Adrenal gland (tissue), 12 donors: Measurements from ENCODE around the gene FGD5. TPM values are rescaled to one million over a fixed set of nuclear protein-coding genes. Genes with fewer than 3 reads are reported as not detected.

ENCODE experiments used
- DNase-seq, 7 donors: peaks; one replicate each; pipeline ENCODE4 v3.0.0-alpha.2; 2019 to 2020
- H3K27ac ChIP-seq, 5 donors: fragments of 200-600 bp; sonication (generic) in 4 of 5; 1 replicate in 3 of 5; 2 replicates in 2 of 5; pipeline versions ENCODE4 v1.5.1 to v1.8.0; 2016 to 2020; ENCODE audit warnings: mild to moderate bottlenecking in 1 of 5
- H3K27me3 ChIP-seq: fragments of 200-600 bp; 2 replicates; pipeline ENCODE4 v1.8.0; 2021
- H3K36me3 ChIP-seq, 2 donors: fragments of 200-600 bp; replicated peaks in 1 of 2; 1 replicate in 1 of 2; 2 replicates in 1 of 2; pipeline versions ENCODE4 v1.5.1 to v1.8.0; 2018 to 2022
- H3K4me1 ChIP-seq, 2 donors: fragments of 200-600 bp; replicated peaks in 1 of 2; 1 replicate in 1 of 2; 2 replicates in 1 of 2; pipeline versions ENCODE4 v1.5.1 to v1.8.0; 2018 to 2021
- H3K4me3 ChIP-seq, 4 donors: fragments of 200-600 bp; sonication (generic) in 3 of 4; one replicate each; pipeline ENCODE4 v1.5.1; 2016 to 2018
- H3K9me3 ChIP-seq, 3 donors: fragments of 200-600 bp; sonication (generic) in 1 of 3; replicated peaks in 1 of 3; 1 replicate in 2 of 3; 2 replicates in 1 of 3; pipeline versions ENCODE4 v1.5.1 to v1.8.0; 2016 to 2021
- POLR2A ChIP-seq, 2 donors: fragments of 450-650 bp; IDR thresholded peaks; one replicate each; pipeline ENCODE4 v1.6.1; 2017; ENCODE audit warnings: antibody characterized with exemption in 2 of 2, mild to moderate bottlenecking in 2 of 2, moderate library complexity in 1 of 2
- whole genome bisulfite sequencing, 4 donors: extraction: QIAGEN DNeasy Blood & Tissue Kit in 2 of 4; methylation state at CpG; one replicate each; pipeline versions ENCODE4 v1.1.5 to v1.1.7; 2013 to 2017; 5-methylcytosine and 5-hydroxymethylcytosine counted together
- intact Hi-C, 2 donors: fragments of 100-400 bp; cut with DNase I; formaldehyde crosslinking; loops; one replicate each; pipeline versions ENCODE4 v1.14.1 to v1.15.0; 2022 to 2023
- polyA plus RNA-seq, 3 donors: library from polyadenylated mRNA; stranded (reverse); fragments of 200-250 nt in 2 of 3; fragments of 350-450 nt in 1 of 3; fragmentation: Illumina TruSeq in 1 of 3; extraction: RNeasy Lipid Tissue Mini Kit (QIAGEN cat#74804) in 1 of 3; gene quantifications; one replicate each; pipeline ENCODE4 v1.2.3, GENCODE V29; 2013 to 2014
- total RNA-seq, 9 donors: library from RNA; depleted of rRNA in 4 of 9; stranded (reverse); fragments of >200 nt in 4 of 9; fragments of 120-200 nt in 1 of 9; fragmentation: NEBNext Ultra II Directional in 1 of 9; extraction: Animal tissue kit (Norgen Biotek cat#: 25700) in 1 of 9; gene quantifications; one replicate each; pipeline versions ENCODE4 v1.1.0 to v1.2.4, GENCODE V29; 2013 to 2023
- TF ChIP-seq, protein P1 (sequence below), 6 experiments: fragments of 450-650 bp in 4 of 6; fragments of 200-600 bp in 2 of 6; sonication (generic) in 1 of 6; IDR thresholded peaks; 1 replicate in 5 of 6; 2 replicates in 1 of 6; pipeline versions ENCODE4 v1.5.1 to v1.8.0; 2016 to 2021; ENCODE audit warnings: antibody characterized with exemption in 6 of 6, mild to moderate bottlenecking in 2 of 6, moderate library complexity in 1 of 6
- donor health status: healthy with polysubstance abuse.
- donor health status: Bipolar disorder and iron deficiency.
- donor health status: DM: yes; HTN: yes; CAD: no.
- donor health status: DM: no; HTN: no; CAD: no.
- donor health status: DM: no; HTN: no; CAD: no.
- donor health status: DM: yes; HTN: yes; CAD: no.

FGD5 gene
- total and polyA plus RNA-seq, 12 donors = 4.9 to 21.4 (median 11.2) TPM

- no peak overlapping the region for H3K4me3 ChIP-seq
These were observed 75.3 kb downstream of the FGD5 start for GRCh38 chr3:14894085-14894484.

DNA sequence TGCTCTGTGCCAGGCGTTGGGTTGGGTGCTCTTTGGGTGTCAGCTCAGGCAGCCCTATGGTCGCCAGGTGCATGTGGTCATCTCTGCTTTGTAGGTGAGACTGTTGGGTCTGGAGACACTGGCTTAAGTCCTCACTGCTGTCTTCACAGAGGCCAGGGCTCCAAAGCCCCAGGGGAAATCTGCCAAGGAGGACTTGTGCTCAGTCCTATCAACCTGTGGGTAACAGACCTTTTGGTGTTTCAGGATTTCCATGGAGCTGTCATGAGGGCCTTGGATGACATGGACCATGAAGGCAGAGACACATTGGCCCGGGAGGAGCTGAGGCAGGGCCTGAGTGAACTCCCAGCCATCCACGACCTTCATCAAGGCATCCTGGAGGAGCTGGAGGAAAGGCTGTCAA is 78.5 kb downstream of the FGD5 start:
- Histone ChIP-seq H3K27me3 (no peaks in the 10 kb centered on the region), H3K36me3 (peaks cover 0 to 8% of the 10 kb centered on the region in 2 donors), H3K9me3 (no peaks in the 10 kb centered on the region), H3K4me3 (no peak overlapping the region), H3K27ac (no peak overlapping the region), H3K4me1 (no peaks in the 10 kb centered on the region)
- WGBS, 4 donors = 54 to 69% (median 62%) methylated on average over 4 of the region's 4 CpGs
- DNase-seq = no peak
- intact Hi-C loops = no loop called here
- TF ChIP-seq, protein P1, sequence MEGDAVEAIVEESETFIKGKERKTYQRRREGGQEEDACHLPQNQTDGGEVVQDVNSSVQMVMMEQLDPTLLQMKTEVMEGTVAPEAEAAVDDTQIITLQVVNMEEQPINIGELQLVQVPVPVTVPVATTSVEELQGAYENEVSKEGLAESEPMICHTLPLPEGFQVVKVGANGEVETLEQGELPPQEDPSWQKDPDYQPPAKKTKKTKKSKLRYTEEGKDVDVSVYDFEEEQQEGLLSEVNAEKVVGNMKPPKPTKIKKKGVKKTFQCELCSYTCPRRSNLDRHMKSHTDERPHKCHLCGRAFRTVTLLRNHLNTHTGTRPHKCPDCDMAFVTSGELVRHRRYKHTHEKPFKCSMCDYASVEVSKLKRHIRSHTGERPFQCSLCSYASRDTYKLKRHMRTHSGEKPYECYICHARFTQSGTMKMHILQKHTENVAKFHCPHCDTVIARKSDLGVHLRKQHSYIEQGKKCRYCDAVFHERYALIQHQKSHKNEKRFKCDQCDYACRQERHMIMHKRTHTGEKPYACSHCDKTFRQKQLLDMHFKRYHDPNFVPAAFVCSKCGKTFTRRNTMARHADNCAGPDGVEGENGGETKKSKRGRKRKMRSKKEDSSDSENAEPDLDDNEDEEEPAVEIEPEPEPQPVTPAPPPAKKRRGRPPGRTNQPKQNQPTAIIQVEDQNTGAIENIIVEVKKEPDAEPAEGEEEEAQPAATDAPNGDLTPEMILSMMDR (IDR thresholded peaks at IDR 0.05) = no peak
- no peak for TF ChIP-seq POLR2A (IDR thresholded peaks at IDR 0.05)

More at GRCh38 chr3:14894085-14894484, 75.3 kb downstream of the FGD5 start:
- no peaks in the 10 kb centered on the region for H3K27me3 ChIP-seq
- intact Hi-C loops = no loop called here
- H3K4me1 ChIP-seq = no peaks in the 10 kb centered on the region
- no peak overlapping the region for H3K27ac ChIP-seq
- 80 to 89% (median 86%) methylated on average over 2 of the region's 2 CpGs for WGBS, 4 donors
- no peaks in the 10 kb centered on the region for H3K36me3 ChIP-seq
- TF ChIP-seq, protein P1 (IDR thresholded peaks at IDR 0.05) = no peak
- no peak for TF ChIP-seq POLR2A (IDR thresholded peaks at IDR 0.05)
- H3K9me3 ChIP-seq = no peaks in the 10 kb centered on the region
- no peak for DNase-seq

DNA sequence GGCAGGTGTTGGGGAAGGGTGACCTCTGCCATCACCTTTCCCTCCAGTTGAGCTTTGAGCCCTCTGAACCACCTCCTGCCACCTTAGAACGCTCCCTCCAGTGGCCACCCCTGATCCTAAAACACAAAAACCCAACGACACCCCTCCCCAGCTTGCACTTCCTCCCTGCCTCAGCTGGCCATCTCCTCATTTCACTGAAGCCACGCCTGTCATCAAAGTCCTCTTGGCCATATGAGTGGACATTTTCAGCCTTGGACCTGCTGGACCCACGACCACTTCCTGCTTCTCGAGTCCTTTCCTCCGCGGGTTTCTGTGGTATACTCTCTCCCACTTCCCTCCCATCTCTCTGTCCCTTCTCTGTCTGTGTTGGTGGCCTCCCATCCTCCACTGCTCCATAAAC is 80.2 kb downstream of the FGD5 start:
- no peak for DNase-seq
- Histone ChIP-seq H3K27me3 (no peaks in the 10 kb centered on the region), H3K4me3 (no peak overlapping the region), H3K27ac (no peak overlapping the region), H3K4me1 (no peaks in the 10 kb centered on the region), H3K9me3 (no peaks in the 10 kb centered on the region), H3K36me3 (peaks cover 0 to 8% of the 10 kb centered on the region in 2 donors)
- intact Hi-C loops = no loop called here
- 51 to 65% (median 54%) methylated on average over 7 of the region's 7 CpGs for WGBS, 4 donors
- TF ChIP-seq POLR2A (IDR thresholded peaks at IDR 0.05) = no peak
- TF ChIP-seq, protein P1 (IDR thresholded peaks at IDR 0.05) = no peak

GRCh38 chr3:14899993-14900618 is 81.3 kb downstream of the FGD5 start:
- Histone ChIP-seq H3K4me1 (no peaks in the 10 kb centered on the region), H3K27me3 (no peaks in the 10 kb centered on the region), H3K36me3 (peaks cover 0 to 8% of the 10 kb centered on the region in 2 donors), H3K4me3 (no peak overlapping the region), H3K9me3 (no peaks in the 10 kb centered on the region), H3K27ac (no peak overlapping the region)
- WGBS, 4 donors = 82 to 84% (median 83%) methylated on average over 6 to 9 of the region's 9 CpGs
- DNase-seq = no peak
- TF ChIP-seq POLR2A (IDR thresholded peaks at IDR 0.05) = no peak
- TF ChIP-seq, protein P1 (IDR thresholded peaks at IDR 0.05) = no peak
- intact Hi-C loops = no loop called here
